GM19467 (cell line): ENCODE data around the gene IL7R.

Experiments used
- ATAC-seq: cut with Tn5 transposase; IDR thresholded peaks from one replicate; pipeline ENCODE4 v1.9.1; 2021; ENCODE audit warnings: mild to moderate bottlenecking, moderate library complexity; ENCODE audit not compliant: unreplicated experiment

The IL7R gene, protein sequence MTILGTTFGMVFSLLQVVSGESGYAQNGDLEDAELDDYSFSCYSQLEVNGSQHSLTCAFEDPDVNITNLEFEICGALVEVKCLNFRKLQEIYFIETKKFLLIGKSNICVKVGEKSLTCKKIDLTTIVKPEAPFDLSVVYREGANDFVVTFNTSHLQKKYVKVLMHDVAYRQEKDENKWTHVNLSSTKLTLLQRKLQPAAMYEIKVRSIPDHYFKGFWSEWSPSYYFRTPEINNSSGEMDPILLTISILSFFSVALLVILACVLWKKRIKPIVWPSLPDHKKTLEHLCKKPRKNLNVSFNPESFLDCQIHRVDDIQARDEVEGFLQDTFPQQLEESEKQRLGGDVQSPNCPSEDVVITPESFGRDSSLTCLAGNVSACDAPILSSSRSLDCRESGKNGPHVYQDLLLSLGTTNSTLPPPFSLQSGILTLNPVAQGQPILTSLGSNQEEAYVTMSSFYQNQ

DNA sequence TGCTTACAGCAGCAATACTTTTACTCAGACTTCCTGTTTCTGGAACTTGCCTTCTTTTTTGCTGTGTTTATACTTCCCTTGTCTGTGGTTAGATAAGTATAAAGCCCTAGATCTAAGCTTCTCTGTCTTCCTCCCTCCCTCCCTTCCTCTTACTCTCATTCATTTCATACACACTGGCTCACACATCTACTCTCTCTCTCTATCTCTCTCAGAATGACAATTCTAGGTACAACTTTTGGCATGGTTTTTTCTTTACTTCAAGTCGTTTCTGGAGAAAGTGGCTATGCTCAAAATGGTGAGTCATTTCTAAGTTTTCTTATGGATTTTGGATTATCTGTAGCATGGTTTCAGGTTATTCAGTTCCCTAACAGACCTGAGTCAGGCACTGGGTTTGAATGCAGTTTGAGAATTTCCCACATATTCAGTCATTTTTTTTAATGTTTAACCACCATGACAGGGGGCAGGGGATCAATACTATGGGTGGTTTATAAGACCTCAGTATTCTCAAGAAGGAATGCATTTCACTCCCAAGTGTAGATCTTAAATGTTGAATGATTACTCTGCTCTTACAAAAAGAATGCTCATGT is at the start of gene IL7R:
Gene IL7R (plus strand): TSS at position 127 of the 587 bp plus-strand sequence. CDS start 87 bp downstream, at position 214.
- ATAC-seq, result no peak

DNA sequence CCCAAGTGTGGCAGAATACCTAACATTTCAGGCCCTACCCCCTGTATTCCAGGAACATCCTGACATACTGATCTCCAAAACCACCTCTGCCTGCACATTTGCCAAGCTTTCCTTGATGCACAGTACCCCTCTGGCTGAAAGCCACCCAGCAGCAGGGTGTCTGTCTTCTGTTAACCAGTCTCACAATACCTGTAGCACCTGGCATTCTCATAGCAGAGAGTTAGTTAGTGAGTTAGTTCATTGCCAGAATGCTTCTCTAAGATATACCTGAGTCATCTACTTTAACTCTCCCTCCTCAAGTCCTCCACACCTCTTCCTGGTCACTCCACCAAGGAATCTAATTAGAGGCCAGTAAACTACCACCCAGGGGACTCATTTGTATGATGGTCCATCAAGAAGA is 46.1 kb upstream of the IL7R start:
- no peak for ATAC-seq

DNA sequence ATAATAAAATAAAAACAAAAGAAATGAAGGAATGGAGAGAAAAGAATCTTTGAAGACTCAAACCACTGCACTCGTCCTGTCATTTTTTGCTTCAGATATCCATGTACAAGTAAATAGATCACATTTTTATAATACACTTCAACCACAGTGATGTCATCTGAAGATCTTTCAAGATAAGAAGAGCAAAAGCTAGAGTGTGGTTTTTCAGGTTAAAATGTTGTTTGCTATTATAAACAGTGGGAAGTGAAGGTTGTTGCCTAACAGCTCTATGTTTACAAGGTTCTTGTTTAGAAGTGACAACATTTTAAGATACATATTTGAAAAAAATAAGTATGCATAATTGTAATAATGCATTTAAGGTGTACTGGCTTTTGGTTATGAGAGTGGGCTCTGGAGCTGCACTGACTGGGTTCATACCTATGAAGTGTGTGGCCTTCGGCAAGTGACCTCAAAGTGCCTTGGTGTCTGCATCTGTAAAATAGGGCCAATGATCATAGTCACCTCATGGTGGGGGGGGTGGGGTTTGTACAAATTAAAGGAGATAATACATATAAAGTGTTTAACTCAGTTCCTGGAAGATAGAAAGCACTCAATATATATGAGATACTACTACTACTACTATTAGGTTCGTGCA is 45.5 kb upstream of the IL7R start:
- no peak for ATAC-seq

DNA sequence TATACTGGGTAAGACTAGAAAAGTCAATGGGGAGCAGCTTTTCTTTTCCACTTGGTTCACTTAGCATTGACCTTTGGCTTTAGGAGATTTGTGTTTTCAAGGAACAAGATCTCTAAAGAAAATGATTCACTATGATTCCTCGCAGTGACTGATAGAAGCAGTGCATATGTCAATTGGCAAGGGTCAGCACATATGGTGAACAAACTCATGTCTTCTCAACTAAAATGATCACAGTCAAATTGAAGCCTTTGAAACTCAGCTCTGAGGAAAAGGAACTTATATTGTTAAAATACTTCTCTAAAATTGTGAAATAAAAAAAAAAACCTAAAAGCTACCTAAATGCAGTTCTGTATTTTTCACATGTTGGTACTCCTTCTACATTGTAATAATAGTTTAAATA is 43.2 kb upstream of the IL7R start:
- no peak for ATAC-seq

DNA sequence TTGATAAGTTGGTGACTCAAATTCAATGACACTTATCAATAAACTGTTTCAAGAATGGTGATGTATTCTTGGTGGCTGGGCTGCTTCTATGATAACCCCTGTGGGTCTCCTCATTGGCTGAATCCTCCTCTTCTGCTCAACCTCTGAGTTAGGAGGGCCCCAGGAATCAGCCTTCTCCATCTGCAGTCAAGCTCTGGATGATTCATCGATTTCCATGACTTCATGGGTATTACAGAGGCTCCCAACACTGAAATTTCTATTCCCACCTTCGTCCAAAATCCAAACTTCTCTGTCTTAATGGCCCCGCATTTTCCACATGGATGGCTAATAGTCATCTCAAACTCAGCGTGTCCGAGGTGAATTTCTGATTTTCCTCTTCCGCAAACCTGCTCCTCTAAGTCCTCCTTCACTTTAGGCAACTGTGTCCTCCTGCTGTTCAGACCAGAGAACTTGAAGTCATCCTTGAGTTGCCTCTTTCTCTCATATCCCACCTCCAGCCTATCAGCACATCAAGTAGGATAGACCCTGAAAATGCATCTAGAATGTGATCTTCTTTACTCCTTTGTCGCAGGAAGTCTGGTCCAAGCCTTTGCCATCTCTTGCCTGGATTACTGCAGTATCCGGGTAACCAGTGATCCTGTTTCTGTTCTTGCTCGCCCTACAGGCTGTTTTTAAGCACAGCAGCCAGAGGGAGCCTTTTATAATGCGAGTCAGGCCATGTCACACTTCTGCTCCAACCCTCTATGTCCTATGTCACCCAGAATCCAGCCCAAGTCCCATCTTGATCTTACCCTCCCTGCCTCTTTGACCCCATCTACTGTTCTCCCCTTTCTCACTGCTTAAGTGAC is 41.4 kb upstream of the IL7R start:
- ATAC-seq, result no peak

DNA sequence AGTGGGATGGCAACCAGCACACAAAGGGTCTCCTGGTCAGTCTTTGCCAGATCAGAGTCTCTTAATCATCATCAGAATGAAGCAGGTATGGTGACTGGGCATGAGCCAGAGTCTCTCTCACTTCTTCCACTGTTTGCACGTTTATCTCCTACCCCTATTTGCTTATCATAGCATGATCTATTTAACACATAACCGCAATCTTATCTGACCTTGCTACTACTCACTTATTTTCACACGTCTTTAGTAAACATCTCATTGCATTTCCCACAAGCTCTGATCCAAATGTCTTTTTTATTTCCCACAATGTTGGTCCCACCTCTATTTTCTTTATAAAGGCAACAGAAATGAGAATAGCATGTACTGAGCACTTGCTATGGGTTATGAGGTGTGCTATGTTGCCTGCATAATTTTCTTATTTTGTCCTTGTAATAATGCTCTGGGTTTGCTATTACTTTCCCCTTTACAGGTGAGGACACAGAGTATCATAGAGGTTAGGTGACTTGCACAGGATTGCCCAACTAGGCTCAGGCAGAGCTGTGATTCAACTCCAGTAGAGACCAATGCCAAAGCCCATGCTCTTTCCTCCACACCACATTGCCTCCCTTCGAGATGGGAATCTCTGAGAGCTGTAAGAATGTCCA is 39.7 kb upstream of the IL7R start:
- ATAC-seq, result no peak

DNA sequence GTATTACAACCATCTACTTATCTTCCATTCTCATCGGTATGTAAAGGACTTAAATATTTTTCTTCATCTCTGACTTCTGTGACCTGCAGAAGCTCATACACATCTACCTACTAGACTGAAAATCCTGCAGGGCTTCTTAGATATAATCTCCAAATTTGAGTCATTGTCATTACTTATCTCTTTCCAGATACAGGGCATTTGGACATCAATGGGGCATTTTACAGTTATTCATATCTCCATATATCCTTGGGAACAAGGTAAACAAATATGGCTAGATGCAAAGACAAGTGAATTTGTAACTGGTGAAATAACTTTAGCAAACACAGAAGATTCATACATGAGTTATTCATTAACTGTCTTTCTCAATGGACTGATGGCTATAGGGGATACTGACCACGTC is 37.7 kb upstream of the IL7R start:
- ATAC-seq, result no peak

DNA sequence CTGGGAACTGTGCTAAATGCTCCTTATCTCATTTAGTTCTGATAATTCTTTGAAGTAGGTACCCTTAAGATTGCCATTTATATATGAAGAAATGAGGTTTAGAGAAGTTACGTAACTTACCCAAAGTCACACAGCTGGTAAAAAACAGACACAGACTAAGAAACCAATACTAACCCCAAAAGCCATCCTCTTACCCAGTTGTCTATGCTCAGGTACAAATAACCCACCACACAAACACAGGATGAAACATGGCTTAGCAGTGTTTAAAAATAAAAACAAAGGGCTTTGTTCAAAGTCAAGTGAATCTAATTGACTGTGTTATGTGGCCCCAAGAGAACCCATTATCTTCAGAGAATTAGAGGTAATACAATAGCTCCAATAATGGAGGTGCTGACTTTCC is 37.0 kb upstream of the IL7R start:
- no peak for ATAC-seq

DNA sequence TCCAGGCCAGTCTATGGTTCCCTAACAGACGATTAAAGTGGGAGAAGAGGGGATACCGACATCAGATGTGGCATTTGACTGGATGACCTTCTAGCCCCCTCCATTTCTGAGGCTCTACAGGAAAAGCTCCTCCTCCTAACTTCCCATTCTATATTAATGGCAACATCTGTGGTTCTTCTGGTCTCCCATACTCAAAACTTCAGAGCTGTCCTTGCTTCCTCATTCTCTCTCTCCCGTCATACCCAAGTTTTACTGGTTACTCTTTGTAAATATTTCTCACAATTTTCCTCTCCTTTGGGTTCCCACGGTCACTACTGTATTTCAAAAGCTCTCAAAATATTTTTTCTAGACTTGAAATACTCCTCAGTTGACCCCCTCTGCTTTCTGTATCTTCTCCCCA is 36.0 kb upstream of the IL7R start:
- ATAC-seq, result no peak

DNA sequence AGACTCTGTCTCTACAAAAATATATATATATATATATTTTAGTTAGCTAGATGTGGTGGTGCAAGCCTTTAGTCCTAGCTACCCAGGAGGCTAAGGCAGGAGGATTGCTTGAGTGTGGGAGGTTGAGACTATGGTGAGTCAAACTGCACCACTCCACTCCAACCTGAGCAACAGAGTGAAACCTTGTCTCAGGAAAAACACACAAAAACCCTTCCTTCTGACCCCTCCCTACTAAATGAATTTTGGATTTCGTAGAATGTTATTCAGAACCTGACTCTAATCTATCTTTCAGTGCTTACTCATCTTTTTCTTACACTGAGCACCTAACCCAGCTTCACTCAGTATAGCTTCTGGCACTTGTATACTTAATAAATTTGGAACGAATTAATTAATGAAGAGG is 35.2 kb upstream of the IL7R start:
- no peak for ATAC-seq

DNA sequence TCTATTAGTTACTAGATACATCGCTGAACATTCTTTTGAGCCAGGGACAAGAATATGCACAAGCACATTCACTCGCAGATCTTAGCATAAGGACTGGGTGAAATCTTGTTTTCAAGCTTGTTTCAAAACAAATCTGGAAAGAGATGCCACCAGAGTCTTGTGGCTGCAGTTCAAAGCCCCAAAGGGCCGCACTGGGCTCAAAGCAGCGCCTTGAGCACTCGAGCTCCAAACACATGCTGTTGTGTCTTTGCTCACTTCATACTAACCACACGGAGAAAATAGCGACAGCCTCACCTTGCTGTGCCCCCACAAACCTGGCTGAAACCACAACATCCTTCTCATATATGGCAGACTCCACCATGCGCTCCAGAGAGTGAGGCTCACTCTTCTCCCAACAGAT is 34.2 kb upstream of the IL7R start:
- ATAC-seq, result no peak

DNA sequence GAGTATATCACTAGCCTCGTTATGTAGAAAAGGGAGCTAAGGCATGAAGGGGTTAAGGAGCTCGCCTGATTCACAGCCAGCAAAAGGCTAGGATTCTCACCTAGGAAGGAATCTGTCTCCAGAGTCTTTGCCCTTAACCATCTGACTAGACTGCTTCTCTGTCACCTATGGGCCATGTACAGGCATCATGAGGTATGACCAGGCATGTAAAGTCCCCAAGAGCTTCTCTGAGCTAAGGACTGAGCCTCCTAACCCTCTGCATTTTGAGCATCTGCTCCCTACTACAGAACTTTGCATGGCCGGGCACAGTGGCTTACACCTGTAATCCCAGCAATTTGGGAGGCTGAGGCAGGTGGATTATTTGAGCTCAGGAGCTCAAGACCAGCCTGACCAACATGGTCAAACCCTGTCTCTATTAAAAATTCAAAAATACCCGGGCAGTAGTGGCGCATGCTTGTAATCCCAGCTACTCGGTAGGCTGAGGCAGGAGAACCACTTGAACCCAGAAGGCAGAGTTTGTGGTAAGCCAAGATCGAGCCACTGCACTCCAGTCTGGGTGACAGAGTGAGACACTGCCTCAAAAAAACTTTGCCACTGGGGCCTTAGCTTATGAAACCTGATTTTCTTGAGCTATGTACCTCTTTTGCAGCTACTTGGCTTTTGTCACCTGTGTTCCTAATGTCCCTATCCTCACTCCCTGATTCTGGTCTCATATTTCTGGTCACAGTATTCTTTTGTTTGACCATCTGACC is 33.2 kb upstream of the IL7R start:
- ATAC-seq, result no peak

DNA sequence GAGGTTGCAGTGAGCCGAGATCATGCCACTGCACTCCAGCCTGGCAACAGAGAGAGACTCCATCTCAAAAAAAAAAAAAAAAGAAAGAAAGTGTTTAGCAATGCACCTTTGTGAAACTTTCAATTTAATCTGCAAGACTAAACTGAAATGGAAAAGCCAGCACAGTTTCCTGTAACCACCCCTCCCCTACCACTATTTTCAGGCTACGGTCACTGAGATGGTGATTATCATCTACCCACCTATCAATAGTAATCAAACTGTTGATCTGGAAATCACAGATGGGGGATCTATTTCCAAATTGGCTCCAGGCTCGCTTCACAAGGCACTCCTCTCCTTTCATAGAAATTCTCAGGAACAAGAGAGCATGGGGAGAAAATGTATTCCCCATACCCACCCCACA is 30.6 kb upstream of the IL7R start:
- no peak for ATAC-seq

DNA sequence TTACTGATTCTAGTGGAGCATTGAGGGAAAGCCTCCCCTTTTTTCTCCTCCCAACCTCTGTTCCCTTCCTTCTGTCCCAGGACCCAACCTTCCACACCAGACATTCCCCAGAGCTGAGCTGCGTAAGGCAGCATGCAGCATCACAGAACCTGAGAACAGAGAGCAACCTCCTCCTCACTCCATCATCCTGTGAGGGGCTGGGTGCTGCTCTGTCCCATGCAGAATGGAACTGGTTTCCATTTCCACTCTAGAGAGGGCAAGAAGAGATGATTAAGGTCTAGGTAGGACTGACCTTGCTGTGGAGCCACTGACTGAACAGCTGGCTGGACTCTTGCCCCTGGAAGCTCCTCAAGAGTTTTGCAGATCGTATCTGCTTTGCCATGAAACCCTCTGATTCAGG is 30.1 kb upstream of the IL7R start:
- no peak for ATAC-seq

DNA sequence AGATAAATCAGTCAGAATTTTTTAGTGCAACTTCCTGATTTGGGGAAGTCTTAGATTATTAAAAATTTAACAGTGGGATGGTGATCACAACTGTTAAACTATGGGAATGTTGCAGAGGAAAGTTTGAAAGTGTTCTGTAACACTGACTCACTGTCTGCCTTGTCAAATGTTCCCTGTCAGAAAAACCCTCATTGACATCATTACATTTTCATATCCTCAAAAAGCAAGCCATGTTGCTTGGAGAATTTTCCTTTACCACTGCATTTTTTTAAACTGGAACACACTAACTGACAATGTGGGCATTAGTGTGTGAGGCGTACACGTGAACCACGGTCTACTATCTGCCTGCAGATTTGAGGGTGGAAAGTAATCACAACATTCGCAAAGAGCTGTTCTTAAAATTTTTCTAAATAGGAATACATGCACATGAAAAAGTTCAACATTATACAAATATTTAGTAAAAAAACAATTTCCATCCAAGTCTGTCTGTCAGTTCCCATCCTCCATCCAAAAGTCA is 28.6 kb upstream of the IL7R start:
- ATAC-seq, result no peak

DNA sequence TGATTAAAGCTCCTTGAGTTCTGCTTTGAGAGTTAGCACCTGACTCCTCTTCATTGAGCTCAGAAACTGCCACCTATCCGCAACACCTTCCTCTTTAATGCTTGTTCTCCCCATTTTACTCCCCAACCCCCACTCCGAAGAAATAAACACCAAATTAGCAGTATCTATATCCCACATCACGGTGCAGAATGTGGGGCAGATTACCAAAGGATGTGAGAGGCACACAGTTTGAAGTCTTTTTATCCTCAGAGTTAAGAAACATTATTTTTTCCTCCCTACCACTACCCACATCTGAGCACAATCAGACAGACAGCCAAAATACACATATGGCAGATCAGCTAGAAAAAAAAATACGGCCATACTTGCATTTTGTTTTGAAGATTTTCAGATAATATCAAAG is 26.1 kb upstream of the IL7R start:
- no peak for ATAC-seq

DNA sequence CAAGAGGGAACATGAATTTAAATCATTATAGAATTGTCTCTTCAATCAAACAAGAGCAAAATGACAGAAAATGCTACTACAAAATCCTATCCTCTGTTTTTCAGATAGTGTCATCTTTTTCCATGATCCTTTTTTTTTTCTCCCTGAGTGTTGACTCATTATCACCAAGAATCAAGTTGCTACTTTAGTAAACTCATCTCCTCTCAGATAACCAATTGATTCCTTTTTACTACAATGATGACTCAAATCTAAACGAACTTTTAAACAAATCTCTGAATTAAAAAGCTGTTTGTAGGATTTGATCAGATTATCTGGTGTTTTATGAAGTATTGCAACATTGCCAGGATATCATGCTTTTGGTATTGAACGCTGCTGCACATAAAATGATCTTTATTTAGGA is 23.9 kb upstream of the IL7R start:
- ATAC-seq, result no peak

DNA sequence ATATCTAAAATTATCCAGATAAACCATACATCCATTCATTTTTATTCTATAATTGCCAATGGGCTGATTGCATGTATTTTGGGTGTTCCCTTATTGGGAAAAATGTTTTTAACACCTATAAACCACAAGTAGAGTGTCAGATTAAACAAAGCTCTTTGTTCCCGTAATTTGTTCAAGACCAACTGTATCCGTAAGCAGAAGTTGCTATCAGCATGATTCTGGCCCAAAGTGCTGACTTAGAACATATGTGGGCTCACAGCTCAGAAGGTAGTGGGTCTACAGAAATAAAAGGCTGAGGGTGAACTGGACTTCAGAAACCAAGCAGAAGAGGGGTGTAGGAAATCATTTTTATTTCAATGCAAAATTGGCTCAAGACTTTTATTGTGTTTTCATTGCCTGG is 23.5 kb upstream of the IL7R start:
- no peak for ATAC-seq

DNA sequence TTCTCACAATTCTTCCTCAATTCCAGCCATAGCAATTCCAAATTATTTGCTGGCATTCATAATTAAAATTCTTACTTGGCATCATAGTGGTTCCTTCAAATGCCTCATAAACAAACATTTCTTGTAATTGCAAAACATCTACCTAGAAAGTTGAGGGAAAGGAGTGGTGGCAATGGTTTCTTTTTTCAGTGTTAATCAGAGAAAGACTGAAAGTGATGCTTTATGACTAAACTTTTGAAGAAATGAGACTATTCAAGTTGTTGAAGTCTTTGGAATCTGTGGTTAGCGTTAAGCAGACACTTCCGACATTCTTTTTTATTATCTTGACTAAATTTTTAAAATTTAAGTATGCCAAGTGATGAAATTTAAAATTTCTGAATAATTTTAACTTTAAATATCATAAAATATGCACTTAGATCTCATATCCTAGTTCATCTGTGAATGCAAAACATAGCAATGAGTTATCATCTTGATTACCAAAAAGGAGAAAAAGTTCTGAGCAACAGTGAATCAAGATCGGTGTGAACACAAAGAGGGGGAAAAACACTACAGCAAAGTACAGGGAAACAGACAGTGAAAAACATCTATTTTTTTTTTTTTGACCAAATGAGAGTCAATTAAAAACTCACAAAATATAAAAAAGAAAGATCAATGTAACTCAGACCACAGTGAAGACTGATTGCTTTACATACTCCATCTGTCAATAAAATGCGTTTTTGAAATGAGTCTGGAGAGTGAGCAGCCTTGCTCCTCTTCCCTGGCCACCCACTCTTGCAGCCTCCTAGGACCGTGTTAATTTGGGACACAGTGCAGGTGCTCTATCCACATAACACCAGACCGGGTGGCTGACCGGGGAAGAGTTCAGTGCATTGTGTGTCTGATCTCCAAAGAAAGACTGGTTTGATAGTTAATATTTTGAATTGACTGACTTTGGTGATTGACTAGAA is 20.6 kb upstream of the IL7R start:
- ATAC-seq, result no peak
